Naive thymus-derived CD4-positive, alpha-beta T cell (primary cell): ENCODE data around the gene CDK17. TPM values are rescaled to one million over a fixed set of nuclear protein-coding genes. Genes with fewer than 3 reads are reported as not detected.

Experiments
- ATAC-seq: fragments of 150-1000 bp; cut with Tn5 transposase; 2 replicates; pipeline ENCODE4 v1.10.0; 2021; ENCODE audit warnings: mild to moderate bottlenecking, moderate library complexity
- CTCF ChIA-PET: fragments of 350-600 bp; sonication (Branson Sonifier 250); formaldehyde crosslinking; loops from one replicate; lab custom pipeline; 2021; ENCODE audit warnings: antibody characterized with exemption; lab: Charles Lee
- POLR2A ChIA-PET: fragments of 350-600 bp; sonication (Branson Sonifier 250); formaldehyde crosslinking; loops from one replicate; lab custom pipeline; 2021; ENCODE audit warnings: antibody characterized with exemption, inconsistent platforms; lab: Charles Lee
- DNase-seq, 9 donors: peaks; one replicate each; pipeline versions ENCODE4 v3.0.0 to v3.0.0-alpha.2; 2020 to 2022; ENCODE audit warnings: mixed read lengths in 1 of 9
- H3K27ac ChIP-seq: one replicate; pipeline ENCODE4 v1.7.0; 2013; ENCODE audit warnings: mild to moderate bottlenecking, low read depth, low read length, moderate library complexity
- H3K27me3 ChIP-seq, 2 donors: one replicate each; pipeline ENCODE4 v1.7.0; 2013; ENCODE audit warnings: low read length in 2 of 2, mild to moderate bottlenecking in 2 of 2, moderate library complexity in 2 of 2; ENCODE audit not compliant: control insufficient read depth in 2 of 2, insufficient read depth in 2 of 2
- H3K36me3 ChIP-seq, 3 experiments: 1 replicate in 2 of 3; 2 replicates in 1 of 3; pipeline ENCODE4 v1.7.0; 2013; ENCODE audit warnings: low read length in 3 of 3, mild to moderate bottlenecking in 3 of 3, moderate library complexity in 1 of 3; ENCODE audit not compliant: insufficient read depth in 3 of 3, control insufficient read depth in 2 of 3
- H3K4me1 ChIP-seq, 2 donors: one replicate each; pipeline ENCODE4 v1.7.0; 2013; ENCODE audit warnings: low read length in 2 of 2, mild to moderate bottlenecking in 2 of 2, moderate library complexity in 1 of 2; ENCODE audit not compliant: control insufficient read depth in 2 of 2, insufficient read depth in 2 of 2
- H3K4me3 ChIP-seq: 2 replicates; pipeline ENCODE4 v1.7.0; 2013; ENCODE audit warnings: mild to moderate bottlenecking, low read length
- H3K9me3 ChIP-seq, 3 experiments: 1 replicate in 2 of 3; 2 replicates in 1 of 3; pipeline ENCODE4 v1.7.0; 2013; ENCODE audit warnings: low read length in 3 of 3; ENCODE audit not compliant: control insufficient read depth in 2 of 3
- H3K27ac Mint-ChIP-seq, 9 donors: one replicate each; pipeline ENCODE4 v1.8.0; 2020 to 2022; ENCODE audit warnings: mixed read lengths in 9 of 9, mild to moderate bottlenecking in 8 of 9, moderate library complexity in 5 of 9, inconsistent platforms in 2 of 9
- H3K27me3 Mint-ChIP-seq, 5 donors: one replicate each; pipeline ENCODE4 v1.8.0; 2021 to 2022; ENCODE audit warnings: mixed read lengths in 5 of 5, mild to moderate bottlenecking in 1 of 5
- H3K36me3 Mint-ChIP-seq, 5 donors: one replicate each; pipeline ENCODE4 v1.8.0; 2020 to 2022; ENCODE audit warnings: mixed read lengths in 5 of 5, mild to moderate bottlenecking in 3 of 5, inconsistent platforms in 1 of 5
- H3K4me1 Mint-ChIP-seq, 7 donors: one replicate each; pipeline ENCODE4 v1.8.0; 2020 to 2022; ENCODE audit warnings: mixed read lengths in 7 of 7, mild to moderate bottlenecking in 3 of 7, inconsistent platforms in 1 of 7
- H3K4me3 Mint-ChIP-seq, 10 donors: one replicate each; pipeline ENCODE4 v1.8.0; 2020 to 2022; ENCODE audit warnings: mild to moderate bottlenecking in 10 of 10, mixed read lengths in 10 of 10, moderate library complexity in 6 of 10, inconsistent platforms in 2 of 10
- H3K9me3 Mint-ChIP-seq, 11 donors: one replicate each; pipeline ENCODE4 v1.8.0; 2020 to 2022; ENCODE audit warnings: mixed read lengths in 11 of 11, mild to moderate bottlenecking in 4 of 11, inconsistent platforms in 1 of 11, moderate library complexity in 1 of 11
- intact Hi-C, 2 donors: fragments of 100-400 bp; cut with micrococcal nuclease; formaldehyde crosslinking; loops; one replicate each; pipeline ENCODE4 v1.15.1; 2023
- polyA plus RNA-seq, 2 donors: library from polyadenylated mRNA; unstranded; fragments of 300-500 nt; fragmentation: Illumina TruSeq; gene quantifications; one replicate each; pipeline ENCODE4 v1.2.3, GENCODE V29; 2021
- total RNA-seq, 6 experiments: library from RNA in 5 of 6; stranded (reverse) in 5 of 6; gene quantifications; 1 replicate in 5 of 6; 2 replicates in 1 of 6; pipeline ENCODE4 v1.2.3 and lab custom pipeline; 2021 to 2026

Gene CDK17
- total and polyA plus RNA-seq, 7 experiments from 2014 or later, result 30.0 to 112 (median 67.0) TPM

- peaks cover 25 to 40% of the 10 kb centered on the region in 2 donors for H3K4me1 ChIP-seq
- ATAC-seq (no peak), DNase-seq (no peak)
- peaks cover 0 to 8% (median 5%) of the 10 kb centered on the region in 5 donors for H3K36me3 Mint-ChIP-seq
- H3K27ac ChIP-seq, result no peak overlapping the region
- no peaks in the 10 kb centered on the region for H3K9me3 Mint-ChIP-seq
- H3K36me3 ChIP-seq, result no peaks in the 10 kb centered on the region
- POLR2A ChIA-PET, result interaction anchor here (0.7 kb wide), 2 partner anchors 29 to 69 kb away, joined by 3 read pairs; no protein-coding TSS in a partner anchor
- CTCF ChIA-PET, result no interaction called here
- peak overlapping the region in 2 of 10 donors; percentile 1 to 23 for H3K4me3 Mint-ChIP-seq
- no peak overlapping the region for H3K4me3 ChIP-seq
- H3K9me3 ChIP-seq, result no peaks in the 10 kb centered on the region
- H3K27me3 Mint-ChIP-seq, result no peaks in the 10 kb centered on the region
- intact Hi-C loops, result loop anchor here in 1 of 2 donors (1.0 kb wide), 1 partner anchor 8 kb away; no protein-coding TSS in a partner anchor
- no peaks in the 10 kb centered on the region for H3K27me3 ChIP-seq
- peak overlapping the region in 4 of 9 donors; percentile 9 to 62 (median 39) for H3K27ac Mint-ChIP-seq
- peaks cover 40 to 93% (median 84%) of the 10 kb centered on the region in 7 donors for H3K4me1 Mint-ChIP-seq
Measured at GRCh38 chr12:96365604-96366380, 34.4 kb downstream of the CDK17 start.

DNA sequence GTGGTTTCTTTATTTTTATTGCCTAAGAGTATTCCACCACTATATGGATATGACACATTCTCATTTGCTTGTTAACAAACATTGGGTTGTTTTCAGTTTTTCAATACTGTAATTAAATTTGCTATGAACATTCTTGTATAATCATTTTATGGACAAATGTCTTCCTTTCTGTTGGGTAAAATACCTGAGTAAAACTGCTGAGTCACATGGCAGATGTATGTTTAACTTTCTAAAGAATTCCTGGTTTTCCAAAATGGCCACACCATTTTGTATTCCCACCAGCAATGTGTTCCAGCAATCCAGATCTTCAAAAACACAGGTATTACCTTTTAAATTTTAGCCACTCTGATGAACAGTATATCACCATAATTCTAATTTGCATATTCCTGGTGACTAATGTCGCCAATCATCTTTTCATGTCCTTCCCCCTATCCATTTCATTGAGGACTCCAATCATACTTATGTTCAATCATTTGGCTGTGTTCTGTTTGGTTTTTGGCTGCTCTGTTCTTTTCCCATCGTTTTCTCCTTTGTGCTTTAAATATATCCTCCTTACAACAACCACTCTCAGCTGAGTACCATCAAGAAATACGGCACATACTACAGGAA is 36.0 kb downstream of the CDK17 start:
- Mint-ChIP-seq H3K36me3 (peaks cover 0 to 10% (median 4%) of the 10 kb centered on the region in 5 donors), H3K27me3 (no peaks in the 10 kb centered on the region), H3K27ac (peak overlapping the region in 3 of 9 donors; percentile 8 to 81 (median 48)), H3K4me3 (peak overlapping the region in 6 of 10 donors; percentile 0 to 67 (median 30)), H3K9me3 (no peaks in the 10 kb centered on the region), H3K4me1 (peaks cover 43 to 93% (median 88%) of the 10 kb centered on the region in 7 donors)
- peaks cover 26 to 46% of the 10 kb centered on the region in 2 donors for H3K4me1 ChIP-seq
- no peak for ATAC-seq
- intact Hi-C loops, result loop anchor here (1.0 to 5.0 kb wide), 2 partner anchors 8 to 33 kb away; no protein-coding TSS in a partner anchor
- H3K27me3 ChIP-seq, result no peaks in the 10 kb centered on the region
- DNase-seq, result no peak
- H3K9me3 ChIP-seq, result no peaks in the 10 kb centered on the region
- no peak overlapping the region for H3K4me3 ChIP-seq
- ChIA-PET POLR2A (interaction anchor here (0.6 to 1.0 kb wide), 2 partner anchors 11 to 42 kb away, joined by 3 to 4 read pairs; no protein-coding TSS in a partner anchor), CTCF (interaction anchor here (0.6 kb wide), 1 partner anchor 60 kb away, joined by 3 read pairs; no protein-coding TSS in a partner anchor)
- H3K27ac ChIP-seq, result no peak overlapping the region
- no peaks in the 10 kb centered on the region for H3K36me3 ChIP-seq

- H3K4me1 Mint-ChIP-seq, result peaks cover 30 to 90% (median 84%) of the 10 kb centered on the region in 7 donors
- H3K27me3 Mint-ChIP-seq, result no peaks in the 10 kb centered on the region
- peaks cover 21 to 57% of the 10 kb centered on the region in 2 donors for H3K4me1 ChIP-seq
- intact Hi-C loops, result loop anchor here (2.0 to 5.0 kb wide), 2 partner anchors 16 to 36 kb away; no protein-coding TSS in a partner anchor
- ChIA-PET CTCF (interaction anchor here (1.0 to 1.4 kb wide), 4 partner anchors 9 to 38 kb away, joined by 3 to 5 read pairs (median 3); no protein-coding TSS in a partner anchor), POLR2A (interaction anchor here (1.3 to 1.5 kb wide), 2 partner anchors 23 to 38 kb away, joined by 3 to 6 read pairs; partner anchors contain the start of gene CDK17)
- H3K4me3 Mint-ChIP-seq, result peak overlapping the region in 4 of 10 donors; percentile 1 to 48 (median 28)
- no peak overlapping the region for H3K27ac ChIP-seq
- H3K9me3 Mint-ChIP-seq, result no peaks in the 10 kb centered on the region
- ATAC-seq (no peak), DNase-seq (no peak)
- no peaks in the 10 kb centered on the region for H3K9me3 ChIP-seq
- no peaks in the 10 kb centered on the region for H3K36me3 ChIP-seq
- peak overlapping the region in 4 of 9 donors; percentile 8 to 59 (median 23) for H3K27ac Mint-ChIP-seq
- no peaks in the 10 kb centered on the region for H3K27me3 ChIP-seq
- H3K4me3 ChIP-seq, result no peak overlapping the region
- peaks cover 0 to 10% (median 2%) of the 10 kb centered on the region in 5 donors for H3K36me3 Mint-ChIP-seq
Measured at GRCh38 chr12:96361074-96361473, 39.2 kb downstream of the CDK17 start.

DNA sequence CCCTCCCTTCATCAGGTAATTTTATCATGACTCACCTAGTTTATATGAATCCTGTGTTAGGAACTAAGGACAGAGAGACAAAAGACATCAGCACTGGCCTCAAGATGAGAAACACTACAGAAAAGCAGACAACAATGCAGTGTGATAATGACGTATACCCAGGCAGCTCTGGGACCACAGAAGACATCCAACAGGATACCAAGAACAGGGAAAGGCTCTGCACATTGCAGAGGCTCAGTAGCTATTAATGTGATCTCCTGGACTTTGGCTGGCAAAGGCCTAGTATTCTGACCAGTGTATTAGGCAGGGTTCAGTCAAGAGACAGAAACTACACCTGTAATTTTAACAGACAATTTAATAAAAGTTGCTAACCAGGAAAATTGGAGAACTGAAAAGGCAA is 39.7 kb downstream of the CDK17 start:
- Histone ChIP-seq H3K27ac (no peak overlapping the region), H3K4me1 (peaks cover 26 to 57% of the 10 kb centered on the region in 2 donors), H3K9me3 (no peaks in the 10 kb centered on the region), H3K36me3 (no peaks in the 10 kb centered on the region), H3K4me3 (no peak overlapping the region), H3K27me3 (no peaks in the 10 kb centered on the region)
- H3K27me3 Mint-ChIP-seq, result no peaks in the 10 kb centered on the region
- CTCF ChIA-PET, result interaction anchor here (1.0 to 1.4 kb wide), 4 partner anchors 9 to 39 kb away, joined by 3 to 5 read pairs (median 4); no protein-coding TSS in a partner anchor
- DNase-seq (no peak), ATAC-seq (peak; percentile 24)
- H3K27ac Mint-ChIP-seq, result peak overlapping the region in 7 of 9 donors; percentile 10 to 68 (median 44)
- POLR2A ChIA-PET, result interaction anchor here (1.3 to 1.5 kb wide), 2 partner anchors 24 to 39 kb away, joined by 3 to 6 read pairs; partner anchors contain the start of gene CDK17
- H3K4me3 Mint-ChIP-seq, result peak overlapping the region in 7 of 10 donors; percentile 1 to 48 (median 8)
- no peaks in the 10 kb centered on the region for H3K9me3 Mint-ChIP-seq
- intact Hi-C loops, result loop anchor here (1.0 to 5.0 kb wide), 4 partner anchors 9 to 37 kb away; no protein-coding TSS in a partner anchor
- H3K4me1 Mint-ChIP-seq, result peaks cover 28 to 89% (median 83%) of the 10 kb centered on the region in 7 donors
- peaks cover 0 to 10% (median 2%) of the 10 kb centered on the region in 5 donors for H3K36me3 Mint-ChIP-seq

DNA sequence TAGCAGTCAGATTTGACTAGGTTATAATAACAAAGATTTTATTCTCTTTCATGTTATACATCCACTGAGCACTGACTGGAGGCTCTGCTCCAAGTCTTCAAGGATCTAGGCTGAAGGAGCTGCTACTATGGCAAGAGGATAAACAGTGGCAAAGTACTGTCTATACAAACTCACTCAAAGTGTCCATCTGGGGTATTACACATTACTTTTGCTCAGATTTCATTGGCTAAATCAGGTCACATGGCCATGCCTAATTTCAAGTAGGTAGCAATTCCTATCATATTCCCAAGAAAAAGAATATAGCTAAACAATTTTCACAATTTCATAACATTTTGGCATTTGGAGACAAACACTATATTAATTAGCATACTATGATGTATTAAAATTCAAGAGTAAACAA is 40.9 kb downstream of the CDK17 start:
- CTCF ChIA-PET, result interaction anchor here (1.4 kb wide), 1 partner anchor 16 kb away, joined by 4 read pairs; no protein-coding TSS in a partner anchor
- Histone ChIP-seq H3K27ac (no peak overlapping the region), H3K4me1 (peaks cover 34 to 62% of the 10 kb centered on the region in 2 donors), H3K4me3 (no peak overlapping the region), H3K27me3 (no peaks in the 10 kb centered on the region), H3K9me3 (no peaks in the 10 kb centered on the region), H3K36me3 (no peaks in the 10 kb centered on the region)
- intact Hi-C loops, result no loop called here
- no peak for DNase-seq
- Mint-ChIP-seq H3K4me1 (peaks cover 31 to 89% (median 85%) of the 10 kb centered on the region in 7 donors), H3K27me3 (no peaks in the 10 kb centered on the region), H3K36me3 (peaks cover 0 to 6% (median under 1%) of the 10 kb centered on the region in 5 donors), H3K9me3 (no peaks in the 10 kb centered on the region), H3K27ac (peak overlapping the region in 1 of 9 donors; percentile 10), H3K4me3 (peak overlapping the region in 2 of 10 donors; percentile 8 to 43)
- ATAC-seq, result no peak
- POLR2A ChIA-PET, result interaction anchor here (0.6 kb wide), 1 partner anchor 29 kb away, joined by 3 read pairs; no protein-coding TSS in a partner anchor
